H1 (cell line): Measurements from ENCODE around the gene STK11. TPM values are rescaled to one million over a fixed set of nuclear protein-coding genes. Genes with fewer than 3 reads are reported as not detected.

Experiments used
- CTCF ChIA-PET: fragments of 300-600 bp; sonication (Branson Sonifier 250); formaldehyde crosslinking; loops from one replicate; lab custom pipeline; 2021; ENCODE audit not compliant: partially characterized antibody; lab: Charles Lee
- POLR2A ChIA-PET: fragments of 300-600 bp; sonication (Branson Sonifier 250); formaldehyde crosslinking; loops from one replicate; lab custom pipeline; 2021; ENCODE audit warnings: inconsistent platforms; ENCODE audit not compliant: partially characterized antibody; lab: Charles Lee
- DNase-seq, 2 experiments: peaks; one replicate each; pipeline versions ENCODE4 v3.0.0 to v3.0.0-alpha.2; 2010 to 2022; ENCODE audit warnings: low spot score in 2 of 2, low read depth in 1 of 2, mixed read lengths in 1 of 2
- FAIRE-seq: peaks from 2 replicates; lab custom pipeline; 2011; peaks lifted over from hg19 to GRCh38; lab: Jason Lieb, UNC
- H2AFZ ChIP-seq: 2 replicates; pipeline ENCODE4 v1.8.1; 2012; ENCODE audit warnings: low read length, inconsistent platforms
- H2AK5ac ChIP-seq: 2 replicates; pipeline ENCODE4 v1.6.1; 2013; ENCODE audit warnings: low read depth, low read length
- H2BK120ac ChIP-seq: replicated peaks from 2 replicates; pipeline ENCODE3; 2013; ENCODE audit warnings: low read depth, low read length, inconsistent platforms
- H2BK12ac ChIP-seq: 2 replicates; pipeline ENCODE4 v1.6.1; 2013; ENCODE audit warnings: low read depth, low read length
- H2BK15ac ChIP-seq: 2 replicates; pipeline ENCODE4 v1.6.1; 2013; ENCODE audit warnings: low read length
- H2BK20ac ChIP-seq: 2 replicates; pipeline ENCODE4 v1.6.1; 2013; ENCODE audit warnings: low read length
- H2BK5ac ChIP-seq: 2 replicates; pipeline ENCODE4 v1.6.1; 2013; ENCODE audit warnings: low read depth, low read length
- H3K14ac ChIP-seq: 2 replicates; pipeline ENCODE4 v1.6.1; 2013; ENCODE audit warnings: inconsistent platforms; ENCODE audit not compliant: insufficient read length
- H3K18ac ChIP-seq: 2 replicates; pipeline ENCODE4 v1.6.1; 2013; ENCODE audit warnings: low read length; ENCODE audit errors: extremely low read depth
- H3K23ac ChIP-seq: 2 replicates; pipeline ENCODE4 v1.6.1; 2013; ENCODE audit warnings: inconsistent platforms; ENCODE audit not compliant: insufficient read length
- H3K23me2 ChIP-seq: 2 replicates; pipeline ENCODE4 v1.6.1; 2013; ENCODE audit warnings: low read depth, low read length
- H3K27ac ChIP-seq: 2 replicates; pipeline ENCODE4 v1.6.1; 2011; ENCODE audit warnings: low read depth, low read length, inconsistent platforms
- H3K27me3 ChIP-seq, 4 experiments: replicated peaks in 1 of 4; 1 replicate in 1 of 4; 2 replicates in 3 of 4; pipeline versions ENCODE4 v1.6.1 to v1.8.1; 2011 to 2013; ENCODE audit warnings: low read length in 3 of 4, mild to moderate bottlenecking in 3 of 4, inconsistent platforms in 2 of 4, mixed read lengths in 2 of 4, moderate library complexity in 1 of 4; ENCODE audit not compliant: control insufficient read depth in 3 of 4, insufficient read depth in 3 of 4; ENCODE audit errors: extremely low read depth in 1 of 4
- H3K36me3 ChIP-seq, 4 experiments: 2 replicates each; pipeline versions ENCODE4 v1.6.1 to v1.8.1; 2011 to 2013; ENCODE audit warnings: mild to moderate bottlenecking in 4 of 4, low read length in 3 of 4, moderate library complexity in 2 of 4, control low read depth in 1 of 4, inconsistent platforms in 1 of 4; ENCODE audit not compliant: insufficient read depth in 4 of 4, control insufficient read depth in 2 of 4
- H3K4ac ChIP-seq: replicated peaks from 2 replicates; pipeline ENCODE3; 2013; ENCODE audit warnings: low read length, low read depth, mixed read lengths, inconsistent platforms; ENCODE audit not compliant: insufficient read length
- H3K4me1 ChIP-seq, 4 experiments: replicated peaks in 1 of 4; 1 replicate in 1 of 4; 2 replicates in 3 of 4; pipeline versions ENCODE4 v1.6.1 to v1.8.1; 2011 to 2013; ENCODE audit warnings: low read length in 3 of 4, inconsistent platforms in 2 of 4, mixed read lengths in 1 of 4; ENCODE audit not compliant: insufficient read depth in 4 of 4, control insufficient read depth in 3 of 4
- H3K4me2 ChIP-seq, 2 experiments: 2 replicates each; pipeline versions ENCODE4 v1.6.1 to v1.8.1; 2011 to 2013; ENCODE audit warnings: low read depth in 2 of 2, low read length in 2 of 2, control low read depth in 1 of 2, inconsistent platforms in 1 of 2, mild to moderate bottlenecking in 1 of 2; ENCODE audit not compliant: insufficient read depth in 1 of 2
- H3K4me3 ChIP-seq, 4 experiments: fragments of 200-600, 300-600 bp in 1 of 4; sonication (generic), shearing (Covaris generic), sonication (Bioruptor Twin) in 1 of 4; 2 replicates each; pipeline versions ENCODE4 v1.5.1 to v1.8.1; 2011 to 2016; ENCODE audit warnings: low read length in 4 of 4, low read depth in 3 of 4, control low read depth in 2 of 4, inconsistent platforms in 2 of 4, mild to moderate bottlenecking in 2 of 4, mixed read lengths in 1 of 4, moderate library complexity in 1 of 4; ENCODE audit not compliant: insufficient read depth in 2 of 4; ENCODE audit errors: extremely low read depth in 1 of 4
- H3K56ac ChIP-seq: replicated peaks from 2 replicates; pipeline ENCODE3; 2013; ENCODE audit warnings: low read depth, mild to moderate bottlenecking, mixed read lengths, low read length, inconsistent platforms; ENCODE audit not compliant: insufficient read length
- H3K79me1 ChIP-seq: 2 replicates; pipeline ENCODE4 v1.6.1; 2013; ENCODE audit warnings: low read depth, low read length, control low read depth
- H3K79me2 ChIP-seq, 2 experiments: 2 replicates each; pipeline versions ENCODE4 v1.6.1 to v1.8.1; 2012 to 2013; ENCODE audit warnings: low read length in 2 of 2, mild to moderate bottlenecking in 2 of 2, inconsistent platforms in 1 of 2; ENCODE audit not compliant: insufficient read depth in 2 of 2, control insufficient read depth in 1 of 2
- H3K9ac ChIP-seq, 4 experiments: replicated peaks in 1 of 4; 1 replicate in 1 of 4; 2 replicates in 3 of 4; pipeline versions ENCODE4 v1.6.1 to v1.8.1; 2011 to 2013; ENCODE audit warnings: low read depth in 3 of 4, low read length in 3 of 4, control low read depth in 2 of 4, mild to moderate bottlenecking in 2 of 4, moderate library complexity in 2 of 4, inconsistent platforms in 1 of 4; ENCODE audit errors: extremely low read depth in 1 of 4
- H3K9me3 ChIP-seq, 2 experiments: 2 replicates each; pipeline versions ENCODE4 v1.6.1 to v1.8.1; 2012 to 2013; ENCODE audit warnings: mild to moderate bottlenecking in 2 of 2, moderate library complexity in 2 of 2, control low read depth in 1 of 2, inconsistent platforms in 1 of 2, low read depth in 1 of 2, low read length in 1 of 2, mixed read lengths in 1 of 2; ENCODE audit not compliant: insufficient read depth in 2 of 2
- H4K20me1 ChIP-seq, 2 experiments: replicated peaks in 1 of 2; 2 replicates each; pipeline versions ENCODE3 to v1.8.1; 2011 to 2013; ENCODE audit warnings: inconsistent platforms in 2 of 2, low read length in 2 of 2, mild to moderate bottlenecking in 1 of 2; ENCODE audit not compliant: insufficient read depth in 2 of 2, control insufficient read depth in 1 of 2
- H4K5ac ChIP-seq: 2 replicates; pipeline ENCODE4 v1.6.1; 2013; ENCODE audit warnings: low read length, low read depth, mixed read lengths, inconsistent platforms; ENCODE audit not compliant: insufficient read length
- H4K8ac ChIP-seq: 2 replicates; pipeline ENCODE4 v1.8.0; 2013; ENCODE audit warnings: mild to moderate bottlenecking, moderate library complexity, low read length, inconsistent platforms; ENCODE audit not compliant: insufficient read depth; ENCODE audit errors: extremely low read depth
- H4K91ac ChIP-seq: replicated peaks from 2 replicates; pipeline ENCODE3; 2013; ENCODE audit warnings: low read length, mixed read lengths, inconsistent platforms; ENCODE audit not compliant: insufficient read length
- ASH2L ChIP-seq: fragments of 200-600, 300-600 bp; sonication (generic); IDR thresholded peaks from one replicate; pipeline ENCODE4 v1.7.1; 2017; ENCODE audit warnings: low read length
- CBX8 ChIP-seq: fragments of 300-800, 300-1000 bp; sonication (generic); IDR thresholded peaks from 2 replicates; pipeline ENCODE4 v1.7.1; 2016; ENCODE audit warnings: low read depth, low read length, borderline replicate concordance
- KDM1A ChIP-seq: fragments of 200-600, 300-600 bp; sonication (generic); IDR thresholded peaks from 2 replicates; pipeline ENCODE4 v1.7.1; 2016; ENCODE audit warnings: mild to moderate bottlenecking, low read length, borderline replicate concordance
- RAD21 ChIP-seq, 2 experiments: IDR thresholded peaks in 1 of 2; conservative IDR thresholded peaks in 1 of 2; 2 replicates each; pipeline ENCODE4 v1.6.1; 2011; ENCODE audit warnings: low read depth in 2 of 2, low read length in 2 of 2, improper control_type of control experiment in 1 of 2, inconsistent platforms in 1 of 2, mild to moderate bottlenecking in 1 of 2, moderate library complexity in 1 of 2
- RBBP5 ChIP-seq: IDR thresholded peaks from 2 replicates; pipeline ENCODE4 v1.7.1; 2012; ENCODE audit warnings: low read depth, mild to moderate bottlenecking, inconsistent platforms, low read length, moderate library complexity, borderline replicate concordance
- RXRA ChIP-seq: IDR thresholded peaks from 2 replicates; pipeline ENCODE4 v1.6.1; 2011; ENCODE audit warnings: low read depth, mild to moderate bottlenecking, low read length, moderate library complexity; ENCODE audit not compliant: insufficient read depth
- SIN3A ChIP-seq, 2 experiments: IDR thresholded peaks in 1 of 2; conservative IDR thresholded peaks in 1 of 2; 2 replicates each; pipeline ENCODE4 v1.6.1; 2011 to 2012; ENCODE audit warnings: low read length in 2 of 2, improper control_type of control experiment in 1 of 2, low read depth in 1 of 2, mild to moderate bottlenecking in 1 of 2
- WGBS, 2 experiments: shearing (Covaris generic) in 1 of 2; methylation state at CpG; one replicate each; pipeline versions ENCODE4 v1.1.6 to v1.1.7; 2013 to 2015; ENCODE audit warnings: low lambda C conversion rate in 2 of 2, mixed read lengths in 2 of 2, inconsistent platforms in 1 of 2, low coverage in 1 of 2, missing lambda C conversion rate in 1 of 2; ENCODE audit not compliant: insufficient replicate concordance in 2 of 2, insufficient coverage in 1 of 2, insufficient read length in 1 of 2; ENCODE audit errors: extremely low coverage in 1 of 2, missing lambda C conversion rate in 1 of 2; 5-methylcytosine and 5-hydroxymethylcytosine counted together
- polyA plus RNA-seq, 7 experiments: library from polyadenylated mRNA; depleted of rRNA in 3 of 7; stranded (reverse) in 5 of 7; unstranded in 2 of 7; fragments of >200 nt in 5 of 7; fragments of 200-250 nt in 2 of 7; gene quantifications; 1 replicate in 5 of 7; 2 replicates in 1 of 7; 4 replicates in 1 of 7; pipeline versions ENCODE4 v1.2.1 to v1.2.3, GENCODE V29; 2011 to 2013; ENCODE audit warnings: missing spikeins in 2 of 7, mixed read lengths in 2 of 7
- total RNA-seq: library from RNA; stranded (reverse); fragmentation: NEBNext Ultra II Directional; extraction: Animal tissue kit (Norgen Biotek cat#: 25700); gene quantifications from 2 replicates; pipeline ENCODE4 v1.2.1, GENCODE V29; 2021

Gene STK11
- total and polyA plus RNA-seq, 2 of the 8 experiments (the other 6 are each of a cell fraction or from before 2014, with no cell fraction given), result 45.3 to 70.7 TPM

- Histone ChIP-seq H3K18ac (peak overlapping the region; percentile 48), H3K4ac (peak overlapping the region; percentile 81), H2AFZ (peak overlapping the region; percentile 14; the same call in 1 of the 2 replicates), H4K5ac (peak overlapping the region; percentile 68), H3K4me2 (peak overlapping the region; percentile 57 to 79), H3K14ac (no peak overlapping the region), H3K27me3 (no peaks in the 10 kb centered on the region), H3K56ac (no peak overlapping the region), H3K79me1 (peaks cover 9% of the 10 kb centered on the region), H3K4me3 (peak overlapping the region; percentile 33 to 59 (median 44)), H2BK12ac (peak overlapping the region; percentile 27; the same call in 1 of the 2 replicates), H4K8ac (peak overlapping the region; percentile 92), H3K9me3 (no peaks in the 10 kb centered on the region), H2BK120ac (peak overlapping the region; percentile 71), H2BK5ac (no peak overlapping the region; the same call in 1 of the 2 replicates), H2BK15ac (no peak overlapping the region), H3K27ac (no peak overlapping the region), H4K20me1 (peaks cover 0 to 15% of the 10 kb centered on the region in 2 experiments), H3K79me2 (peaks cover 0 to 7% of the 10 kb centered on the region in 2 experiments; a peak in 1 of 4 replicates), H3K23ac (no peak overlapping the region), H2BK20ac (no peak overlapping the region), H3K23me2 (peaks cover 15% of the 10 kb centered on the region; the same call in 1 of the 2 replicates), H3K9ac (peak overlapping the region; percentile 45 to 58 (median 46); a peak in 4 of 7 replicates), H4K91ac (peak overlapping the region; percentile 80), H2AK5ac (no peak overlapping the region), H3K4me1 (peaks cover 0 to 23% (median 13%) of the 10 kb centered on the region in 4 experiments; a peak in 5 of 7 replicates), H3K36me3 (peaks cover 0 to 7% (median 0%) of the 10 kb centered on the region in 4 experiments; a peak in 2 of 8 replicates)
- peak in 1 of 2 experiments; percentile 95 for DNase-seq
- ChIA-PET CTCF (interaction anchor here (0.6 to 7.7 kb wide), 14 partner anchors 10 to 269 kb away, joined by 3 to 212 read pairs (median 3); partner anchors contain the start of gene CIRBP), POLR2A (interaction anchor here (0.7 to 10.1 kb wide), 10 partner anchors 10 to 214 kb away, joined by 3 to 355 read pairs (median 6); partner anchors contain the start of genes CIRBP, CNN2 and GPX4)
- 8% methylated on average over 68 of the region's 84 CpGs; no CpG with 5 or more reads in 1 of the 2 experiments for WGBS, 2 experiments
- no peak for FAIRE-seq
- TF ChIP-seq KDM1A (no peak), CBX8 (no peak), RXRA (no peak), ASH2L (peak; percentile 73), SIN3A (conservative IDR thresholded peaks at IDR 0.05 in 1 of 2, IDR thresholded peaks at IDR 0.05 in 1 of 2; ENCODE audit: low read depth in 1 of 2, low read length in 2 of 2) (peak in 1 of 2 experiments; percentile 70; a peak in 2 of 4 replicates), RBBP5 (no peak), RAD21 (IDR thresholded peaks at IDR 0.05 in 1 of 2, conservative IDR thresholded peaks at IDR 0.05 in 1 of 2; ENCODE audit: low read depth in 2 of 2, low read length in 2 of 2) (peak; percentile 73 to 90)
These were observed 34.5 kb downstream of the STK11 start for GRCh38 chr19:1239796-1240737.
